ENCODE measurements around the gene DCAF15. TPM values are rescaled to one million over a fixed set of nuclear protein-coding genes. Genes with fewer than 3 reads are reported as not detected.

The DCAF15 gene
- polyA plus RNA-seq, 3 donors from 2014 or later, result 2.4 to 9.4 (median 4.2) TPM

DNA sequence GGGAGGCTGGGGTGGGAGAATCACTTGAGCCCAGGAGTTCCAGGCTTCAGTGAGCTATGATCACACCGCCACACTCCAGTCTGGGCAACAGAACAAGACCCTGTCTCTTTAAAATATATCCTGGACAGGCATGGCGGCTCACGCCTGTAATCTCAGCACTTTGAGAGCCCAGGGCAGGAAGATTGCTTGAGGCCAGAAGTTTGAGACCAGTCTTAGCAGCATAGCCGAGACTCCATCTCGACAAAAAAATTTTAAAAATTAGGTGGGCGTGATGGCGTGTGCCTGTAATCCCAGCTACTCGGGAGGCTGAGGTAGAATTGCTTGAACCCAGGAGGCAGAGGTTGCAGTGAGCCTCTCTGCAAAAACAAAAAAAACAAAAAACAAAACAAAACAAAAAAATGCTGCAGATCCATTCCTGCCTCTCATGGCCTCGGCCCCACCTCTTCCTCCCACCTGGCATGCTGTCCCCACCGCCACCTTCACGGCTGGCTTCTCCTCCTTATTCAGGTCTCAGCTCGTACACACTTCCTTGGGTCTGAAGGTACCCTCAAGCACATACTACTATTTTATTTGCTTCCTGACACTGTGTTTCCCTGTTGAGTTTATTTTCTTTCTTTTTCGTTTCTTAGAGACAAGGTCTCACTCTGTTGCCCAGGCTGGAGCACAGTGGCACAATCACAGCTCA, 48.5 kb downstream of the DCAF15 start:
- peaks cover 0 to 4% (median 0%) of the 10 kb centered on the region in 3 donors for H3K36me3 Mint-ChIP-seq
- no peak for DNase-seq
- H3K9me3 Mint-ChIP-seq, result no peaks in the 10 kb centered on the region
- peak overlapping the region in 1 of 5 donors; percentile 46 for H3K4me3 Mint-ChIP-seq
- peaks cover 39% of the 10 kb centered on the region in 2 donors for H3K4me1 Mint-ChIP-seq
- peak overlapping the region; percentile 91 to 98 (median 96) for H3K27ac Mint-ChIP-seq
- H3K27me3 Mint-ChIP-seq (ENCODE audit: low read depth in 3 of 3), result peaks cover 8 to 18% (median 13%) of the 10 kb centered on the region in 3 donors

DNA sequence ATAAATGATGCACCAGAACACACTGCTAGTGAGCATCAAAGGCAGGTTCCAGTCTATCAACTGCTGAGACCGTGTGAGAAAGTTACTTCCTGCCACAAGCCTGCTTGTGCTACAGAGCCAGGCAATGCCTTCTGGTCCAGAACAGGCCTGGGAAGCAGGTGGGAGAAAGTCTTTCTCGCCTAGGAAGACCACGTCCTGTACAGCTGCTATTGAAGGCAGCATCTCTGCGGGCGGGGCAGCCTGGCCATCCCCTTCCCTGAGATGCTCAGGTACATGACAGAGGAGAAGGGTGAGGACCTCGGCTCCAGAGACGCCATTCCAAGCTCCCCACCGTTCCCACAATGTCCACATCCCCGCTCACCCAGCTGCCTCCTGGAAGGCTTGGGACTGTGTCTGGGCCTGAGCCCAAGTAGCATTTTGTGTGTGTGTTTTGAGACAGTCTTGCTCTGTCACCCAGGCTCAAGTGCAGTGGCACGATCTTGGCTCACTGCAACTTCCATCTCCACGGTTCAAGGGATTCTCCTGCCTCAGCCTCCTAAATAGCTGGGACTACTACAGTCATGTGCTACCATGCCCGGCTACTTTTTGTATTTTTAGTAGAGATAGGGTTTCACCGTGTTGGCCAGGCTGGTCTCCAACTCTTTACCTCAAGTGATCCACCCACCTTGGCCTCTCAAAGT, 50.4 kb downstream of the DCAF15 start:
- H3K4me1 Mint-ChIP-seq, result peaks cover 39 to 45% of the 10 kb centered on the region in 2 donors
- H3K9me3 Mint-ChIP-seq, result no peaks in the 10 kb centered on the region
- peak overlapping the region; percentile 91 to 98 (median 96) for H3K27ac Mint-ChIP-seq
- H3K36me3 Mint-ChIP-seq, result peaks cover 0 to 4% (median 0%) of the 10 kb centered on the region in 3 donors
- H3K4me3 Mint-ChIP-seq, result peak overlapping the region; percentile 59 to 80 (median 70)
- H3K27me3 Mint-ChIP-seq (ENCODE audit: low read depth in 3 of 3), result peaks cover 17 to 32% (median 21%) of the 10 kb centered on the region in 3 donors
- peak; percentile 54 to 64 (median 57) for DNase-seq

DNA sequence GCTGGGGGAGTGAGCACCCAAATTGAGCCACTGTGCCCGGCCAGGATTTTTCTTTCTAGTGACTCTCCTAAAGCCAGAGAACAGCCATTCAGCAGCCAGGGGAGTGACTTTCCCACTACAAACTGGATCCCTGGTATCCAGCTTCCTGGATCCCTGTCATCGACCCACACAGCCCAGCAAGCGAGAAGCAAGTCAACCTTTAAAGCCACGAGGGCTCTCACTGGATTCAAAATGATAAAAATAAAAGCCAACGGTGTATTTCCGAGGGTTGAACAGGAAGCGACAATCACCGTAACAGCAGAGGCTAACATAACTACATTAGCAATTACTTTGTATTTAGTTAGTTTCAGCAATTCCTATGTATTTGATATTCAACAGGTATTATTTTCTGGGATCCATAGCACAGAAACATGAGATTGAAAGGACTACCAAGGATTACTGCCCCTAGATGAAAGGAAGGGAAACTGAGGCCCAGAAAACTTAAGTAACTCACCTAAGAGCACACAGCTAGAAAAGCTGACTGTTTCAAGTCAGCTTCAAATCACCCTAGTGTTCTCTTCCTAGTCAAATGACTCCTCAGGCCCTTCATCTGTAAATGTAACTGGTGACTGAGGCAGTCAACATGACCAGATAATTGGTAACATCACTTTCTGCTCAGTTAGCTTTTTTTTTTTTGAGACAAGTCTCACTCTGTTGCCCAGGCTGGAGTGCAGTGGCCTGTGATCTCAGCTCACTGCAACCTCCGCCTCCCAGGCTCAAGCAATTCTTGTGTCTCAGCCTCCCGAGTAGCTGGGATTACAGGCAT, 51.1 kb downstream of the DCAF15 start:
- peaks cover 39 to 45% of the 10 kb centered on the region in 2 donors for H3K4me1 Mint-ChIP-seq

DNA sequence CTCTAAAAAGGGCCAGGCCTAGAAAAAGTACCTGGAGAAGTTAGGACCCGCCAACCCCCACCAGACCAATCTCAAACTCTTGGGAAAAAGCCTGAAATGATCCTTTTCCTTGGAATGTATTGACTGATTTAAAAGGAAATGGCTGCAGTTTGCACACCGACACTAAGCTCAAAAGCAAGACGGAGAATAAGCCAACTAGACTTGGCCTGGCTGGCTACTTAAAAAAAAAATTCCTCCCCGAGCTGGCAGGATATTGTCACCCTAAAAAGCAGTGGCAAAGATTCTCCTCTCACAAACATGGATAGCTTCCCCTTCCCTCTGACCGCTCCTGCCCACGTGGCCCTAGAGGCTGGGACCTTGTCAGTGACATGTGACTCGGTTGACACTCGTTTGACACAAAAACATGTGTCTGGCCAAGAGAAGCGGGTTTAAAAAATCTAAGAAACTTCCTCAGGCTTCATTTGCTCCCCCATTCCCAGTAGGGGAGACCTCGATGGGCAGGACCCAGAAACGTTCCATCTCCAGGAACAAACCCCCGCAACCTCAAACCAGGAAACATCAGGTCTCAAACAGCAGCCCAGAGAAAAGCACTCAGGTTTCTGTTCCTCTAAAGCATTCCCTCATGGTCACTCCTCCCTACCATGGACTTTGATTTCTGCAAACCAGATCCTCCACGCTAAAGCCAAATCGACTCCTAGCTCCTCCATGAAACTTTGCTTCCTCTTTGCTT, 52.5 kb downstream of the DCAF15 start:
- DNase-seq, result no peak
- Mint-ChIP-seq H3K27ac (peak overlapping the region; percentile 91 to 100 (median 97)), H3K4me1 (peaks cover 39 to 45% of the 10 kb centered on the region in 2 donors), H3K9me3 (no peaks in the 10 kb centered on the region), H3K36me3 (no peaks in the 10 kb centered on the region), H3K27me3 (ENCODE audit: low read depth in 3 of 3) (peaks cover 19 to 39% (median 27%) of the 10 kb centered on the region in 3 donors), H3K4me3 (peak overlapping the region; percentile 75 to 97 (median 80))

More for the DNA sequence above, 51.1 kb downstream of the DCAF15 start:
- no peaks in the 10 kb centered on the region for H3K9me3 Mint-ChIP-seq
- peak overlapping the region; percentile 91 to 98 (median 96) for H3K27ac Mint-ChIP-seq
- H3K4me3 Mint-ChIP-seq, result peak overlapping the region; percentile 59 to 80 (median 65)
- H3K27me3 Mint-ChIP-seq (ENCODE audit: low read depth in 3 of 3), result peaks cover 19 to 37% (median 27%) of the 10 kb centered on the region in 3 donors
- H3K36me3 Mint-ChIP-seq, result peaks cover 0 to 4% (median 0%) of the 10 kb centered on the region in 3 donors
- peak in 1 of 3 donors; percentile 22 for DNase-seq

DNA sequence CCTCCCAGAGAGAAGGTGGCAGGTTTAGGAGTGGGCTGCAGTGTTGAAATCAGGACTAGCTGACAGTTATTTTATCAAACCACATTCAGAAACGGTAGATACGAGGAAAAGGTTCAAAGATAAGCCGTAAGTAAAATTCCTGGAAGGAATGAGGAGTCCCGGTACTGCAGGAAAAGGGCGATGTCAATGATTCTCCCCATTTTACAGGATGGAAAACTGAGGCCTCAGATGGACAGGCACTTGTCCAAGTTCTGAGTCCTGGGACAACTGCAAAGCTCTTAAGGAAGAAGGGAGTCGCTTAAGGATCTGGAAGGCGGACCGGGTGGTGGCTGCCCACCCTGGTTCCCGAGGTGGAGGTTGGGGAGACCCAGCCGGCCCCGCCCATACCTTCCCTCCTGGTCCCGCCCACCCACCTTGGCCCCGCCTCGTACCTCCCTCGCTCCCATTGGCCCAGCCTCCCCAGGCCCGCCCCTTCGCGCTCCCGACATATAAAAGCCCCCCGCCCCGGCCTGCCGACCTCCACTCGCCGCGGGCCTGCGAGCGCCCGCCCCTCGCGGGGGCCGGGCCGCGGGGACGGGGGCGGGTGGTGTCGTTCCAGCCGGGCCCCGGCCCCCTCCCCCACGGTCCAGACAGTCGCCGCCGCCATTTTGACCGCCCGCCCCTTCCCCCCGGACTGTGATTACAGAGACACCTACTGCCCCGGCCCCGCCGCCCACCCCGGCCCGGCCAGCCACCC, 53.2 kb downstream of the DCAF15 start:
- no peaks in the 10 kb centered on the region for H3K9me3 Mint-ChIP-seq
- peak overlapping the region; percentile 78 to 98 (median 96) for H3K4me3 Mint-ChIP-seq
- H3K36me3 Mint-ChIP-seq, result no peaks in the 10 kb centered on the region
- peaks cover 19 to 39% (median 27%) of the 10 kb centered on the region in 3 donors for H3K27me3 Mint-ChIP-seq (ENCODE audit: low read depth in 3 of 3)
- peaks cover 39 to 42% of the 10 kb centered on the region in 2 donors for H3K4me1 Mint-ChIP-seq
- peak; percentile 90 to 92 (median 92) for DNase-seq
- peak overlapping the region; percentile 93 to 100 (median 98) for H3K27ac Mint-ChIP-seq

DNA sequence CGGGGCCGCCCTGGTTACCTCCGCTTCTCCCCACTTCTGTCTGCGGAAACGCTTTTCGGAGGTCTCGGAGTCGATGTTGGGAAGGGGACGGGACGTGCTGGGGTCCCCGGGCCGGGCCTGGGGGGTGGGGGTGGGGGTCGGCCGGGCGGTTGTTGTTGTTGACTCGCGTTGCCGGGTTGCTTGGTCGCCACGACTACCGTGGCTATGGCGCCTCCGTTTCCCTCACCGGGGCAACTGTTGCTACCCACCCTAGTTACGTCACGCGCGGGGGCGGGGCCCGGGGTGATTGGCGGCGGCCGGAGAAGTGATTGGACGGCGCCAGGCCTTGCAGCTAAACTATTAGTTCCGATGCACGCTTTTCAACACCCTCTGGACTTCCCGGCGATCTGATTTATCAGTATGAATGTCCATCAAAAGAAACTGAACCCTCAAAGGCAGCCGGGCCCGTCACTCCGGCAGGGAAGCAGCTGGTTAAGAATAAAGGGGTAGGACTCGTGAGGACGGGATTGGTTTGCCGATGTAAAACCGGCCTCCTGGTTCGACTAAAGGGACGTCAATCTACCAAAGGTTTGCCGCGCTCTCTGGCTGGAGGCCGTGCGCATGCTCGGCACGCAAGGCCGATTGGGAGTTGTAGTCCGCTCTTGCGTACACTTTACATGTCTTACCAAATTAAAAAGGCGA, 53.9 kb downstream of the DCAF15 start, which contains the start of gene RFX1:
TSS of gene RFX1 (minus strand) at position 236 of the 681 bp plus-strand sequence. CDS start 12,477 bp downstream, outside the sequence.
- peaks cover 19 to 39% (median 24%) of the 10 kb centered on the region in 3 donors for H3K27me3 Mint-ChIP-seq (ENCODE audit: low read depth in 3 of 3)
- DNase-seq, result peak; percentile 100
- peaks cover 35 to 38% of the 10 kb centered on the region in 2 donors for H3K4me1 Mint-ChIP-seq
- H3K9me3 Mint-ChIP-seq, result no peaks in the 10 kb centered on the region
- H3K4me3 Mint-ChIP-seq, result peak within 1 kb of the TSS; percentile 94 to 98 (median 97)
- H3K36me3 Mint-ChIP-seq, result no peaks in the 10 kb centered on the region
- H3K27ac Mint-ChIP-seq, result peak within 1 kb of the TSS; percentile 99 to 100 (median 100)

DNA sequence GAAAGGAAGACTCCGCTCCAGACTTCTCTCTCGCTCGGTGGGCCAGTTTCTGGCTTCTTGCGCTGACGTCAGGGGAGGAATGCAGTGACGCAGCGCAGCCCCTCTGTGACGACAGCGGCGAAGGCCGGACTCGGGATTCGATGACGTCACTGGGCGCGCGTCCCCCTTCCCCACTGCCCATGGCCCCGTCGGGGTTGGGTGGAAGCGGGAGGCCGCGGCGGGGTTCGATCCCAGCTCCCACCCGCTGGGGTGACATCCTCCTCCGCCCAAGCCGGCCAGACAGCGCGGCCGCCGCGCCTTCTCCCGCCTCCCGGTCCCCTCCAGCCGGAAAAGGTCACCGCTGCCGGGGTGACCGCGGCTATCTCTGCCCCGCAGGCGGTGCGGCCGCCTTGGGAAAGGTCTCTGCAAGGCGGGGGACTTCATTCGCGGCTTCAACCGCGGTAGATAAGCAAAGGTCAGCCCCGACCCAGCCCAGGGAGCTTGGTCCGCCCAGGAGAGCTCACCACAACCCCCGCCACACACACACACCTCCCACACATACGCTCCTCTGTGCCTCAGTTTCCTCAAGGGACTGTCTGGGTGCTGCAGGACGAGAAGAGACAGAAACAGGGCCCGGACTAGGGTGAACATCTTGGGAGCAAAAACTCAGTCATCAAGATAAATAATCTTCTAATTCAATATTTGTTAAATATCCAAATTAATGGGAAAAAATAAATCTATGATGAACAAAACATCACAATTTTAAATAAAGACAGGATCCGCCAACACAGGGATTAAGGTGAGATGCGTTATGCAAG, 54.7 kb downstream of the DCAF15 start:
- Mint-ChIP-seq H3K4me3 (peak overlapping the region; percentile 94 to 98 (median 97)), H3K9me3 (no peaks in the 10 kb centered on the region), H3K27ac (peak overlapping the region; percentile 99 to 100 (median 100)), H3K27me3 (ENCODE audit: low read depth in 3 of 3) (peaks cover 19 to 39% (median 22%) of the 10 kb centered on the region in 3 donors), H3K36me3 (no peaks in the 10 kb centered on the region), H3K4me1 (peaks cover 32 to 35% of the 10 kb centered on the region in 2 donors)
- no peak for DNase-seq

Other genes starting within 250 kb of the DCAF15 start
- 10 to 100 TPM in 1 of 3 donors, 1 to 10 TPM in 1, not detected in 1; 6.5 to 16.9 TPM for gene MRI1, start 188.0 kb upstream of the DCAF15 start, polyA plus RNA-seq
- 100 to 1,000 TPM; 178 to 259 (median 185) TPM for gene C19orf53, start 178.1 kb upstream of the DCAF15 start, polyA plus RNA-seq
- gene ZSWIM4, start 157.1 kb upstream of the DCAF15 start, polyA plus RNA-seq, result 1 to 10 TPM in 1 of 3 donors, under 1 TPM in 1, not detected in 1; 0.62 to 1.2 TPM
- not detected for gene NANOS3, start 75.4 kb upstream of the DCAF15 start, polyA plus RNA-seq
- 10 to 100 TPM in 1 of 3 donors, 1 to 10 TPM in 2; 2.7 to 12.2 (median 6.9) TPM for gene BRME1, start 46.4 kb upstream of the DCAF15 start, polyA plus RNA-seq
- gene CC2D1A, start 46.3 kb upstream of the DCAF15 start, polyA plus RNA-seq, result 10 to 100 TPM in 1 of 3 donors, 1 to 10 TPM in 2; 1.5 to 19.2 (median 5.8) TPM
- not detected for gene PODNL1, start 14.1 kb upstream of the DCAF15 start, polyA plus RNA-seq
- 1 to 10 TPM in 1 of 3 donors, under 1 TPM in 2; 0.21 to 1.5 (median 0.66) TPM for gene RFX1, start 53.8 kb downstream of the DCAF15 start, polyA plus RNA-seq
- gene RLN3, start 75.6 kb downstream of the DCAF15 start, polyA plus RNA-seq, result not detected
- gene IL27RA, start 79.3 kb downstream of the DCAF15 start, polyA plus RNA-seq, result 10 to 100 TPM; 58.6 to 86.4 (median 69.9) TPM
- gene PALM3, start 109.6 kb downstream of the DCAF15 start, polyA plus RNA-seq, result not detected
- 1 to 10 TPM in 2 of 3 donors, under 1 TPM in 1; 0.62 to 2.9 (median 2.1) TPM for gene MISP3, start 120.3 kb downstream of the DCAF15 start, polyA plus RNA-seq
- not detected for gene C19orf67, start 133.3 kb downstream of the DCAF15 start, polyA plus RNA-seq
- 1 to 10 TPM in 2 of 3 donors, not detected in 1; 1.6 to 3.1 TPM for gene SAMD1, start 138.2 kb downstream of the DCAF15 start, polyA plus RNA-seq
- gene PRKACA, start 165.3 kb downstream of the DCAF15 start, polyA plus RNA-seq, result 1 to 10 TPM in 2 of 3 donors, under 1 TPM in 1; 0.64 to 1.7 (median 1.4) TPM
- gene ASF1B, start 184.1 kb downstream of the DCAF15 start, polyA plus RNA-seq, result 10 to 100 TPM in 1 of 3 donors, 1 to 10 TPM in 2; 7.0 to 11.8 (median 9.7) TPM

Measured in immature natural killer cell (primary cell).